ENCODE results near the gene HDAC3.

HDAC3 gene

GRCh38 chr5:141602606-141603005 is 34.0 kb downstream of the HDAC3 start:
- no peak for DNase-seq (ENCODE audit: low read depth)

GRCh38 chr5:141598391-141599345 is 38.0 kb downstream of the HDAC3 start:
- DNase-seq (ENCODE audit: low read depth): peak; percentile 37

- DNase-seq (ENCODE audit: low read depth): no peak
These were observed 38.8 kb downstream of the HDAC3 start for GRCh38 chr5:141597814-141598213.

- no peak for DNase-seq (ENCODE audit: low read depth)
These were observed 39.3 kb downstream of the HDAC3 start for GRCh38 chr5:141597394-141597793.

DNA sequence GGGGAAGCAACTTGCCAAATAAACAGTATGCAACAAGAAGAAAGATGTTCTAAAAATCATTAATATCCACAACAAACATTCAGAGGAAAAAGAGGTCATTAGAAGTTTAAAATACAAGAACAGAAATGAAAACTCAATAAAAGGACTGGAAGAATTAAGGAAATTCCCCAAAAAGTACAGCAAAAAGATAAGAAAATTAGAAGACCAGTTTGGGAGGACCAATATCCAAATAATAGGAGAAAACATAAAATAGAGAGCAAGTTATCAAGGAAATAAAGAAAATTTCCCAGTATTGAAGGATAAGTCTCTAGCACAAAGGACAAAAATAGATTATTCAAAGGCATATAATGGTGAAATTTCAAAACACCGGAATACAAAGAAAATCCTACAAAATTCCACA is 39.8 kb downstream of the HDAC3 start:
- no peak for DNase-seq (ENCODE audit: low read depth)

- no peak for DNase-seq (ENCODE audit: low read depth)
These were observed 46.5 kb downstream of the HDAC3 start for GRCh38 chr5:141590127-141590526.

- DNase-seq (ENCODE audit: low read depth): no peak
These were observed 50.4 kb downstream of the HDAC3 start for GRCh38 chr5:141586246-141586645.

DNA sequence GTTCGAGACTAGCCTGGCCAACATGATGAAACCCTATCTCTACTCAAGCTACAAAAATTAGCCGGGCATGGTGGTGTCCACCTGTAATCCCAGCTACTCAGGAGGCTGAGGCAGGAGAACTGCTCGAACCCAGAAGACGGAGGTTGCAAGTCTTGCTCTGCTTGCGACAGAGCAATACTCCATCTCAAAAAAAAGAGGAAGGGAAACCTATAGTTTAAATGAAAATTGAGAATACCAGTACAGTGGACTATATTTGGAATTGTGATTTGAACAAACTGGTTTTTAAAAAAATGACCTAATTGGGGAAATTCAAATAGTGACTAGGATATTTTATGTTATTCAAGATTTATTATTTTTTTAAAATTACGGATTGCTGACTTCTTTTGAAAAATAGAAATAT is 51.1 kb downstream of the HDAC3 start:
- DNase-seq (ENCODE audit: low read depth): no peak

- DNase-seq (ENCODE audit: low read depth): no peak
These were observed 62.5 kb downstream of the HDAC3 start for GRCh38 chr5:141574122-141574510.

DNA sequence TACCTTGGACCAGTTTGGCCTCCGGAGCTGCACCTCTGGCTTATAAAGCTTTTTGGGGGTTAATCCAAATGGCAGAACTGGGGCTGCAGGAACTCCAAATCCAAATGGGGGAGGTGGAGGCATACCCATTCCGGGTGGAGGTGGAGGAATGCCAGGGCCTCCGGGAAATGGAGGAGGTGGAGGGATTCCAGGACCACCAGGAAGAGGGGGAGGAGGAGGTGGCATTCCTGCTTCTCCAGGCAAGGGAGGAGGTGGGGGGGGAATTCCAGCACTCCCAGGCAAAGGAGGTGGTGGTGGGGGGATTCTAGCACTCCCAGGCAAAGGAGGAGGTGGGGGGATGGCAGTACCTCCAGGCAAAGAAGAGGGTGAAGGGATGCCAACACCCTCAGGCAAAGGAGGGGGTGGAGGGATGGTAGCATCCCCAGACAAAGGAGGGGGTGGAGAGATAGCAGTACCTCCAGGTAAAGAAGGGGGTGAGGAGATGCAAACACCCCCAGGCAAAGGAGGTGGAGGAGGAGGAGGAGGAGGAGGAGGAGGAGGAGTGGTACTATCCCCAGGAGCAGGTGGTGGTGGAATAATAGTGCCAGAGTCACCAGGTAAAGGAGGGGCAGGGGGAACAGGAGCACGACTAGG is 63.0 kb downstream of the HDAC3 start:
- no peak for DNase-seq (ENCODE audit: low read depth)

Data from GM04503 (cell line).